OCI-LY3 (cell line): ENCODE data around the gene FMR1NB.

Experiments
- EZH2phosphoT487 ChIP-seq: fragments of 200-600 bp; shearing (Covaris generic); IDR thresholded peaks from 2 replicates; pipeline ENCODE4 v1.6.1; 2018; ENCODE audit warnings: antibody characterized with exemption, mixed run types, low read depth
- TF ChIP-seq, protein P1 (sequence below): fragments of 200-600, 300-600 bp; sonication (generic); IDR thresholded peaks from 2 replicates; pipeline ENCODE4 v1.5.1; 2014; ENCODE audit warnings: antibody characterized with exemption, low read length, low read depth

DNA sequence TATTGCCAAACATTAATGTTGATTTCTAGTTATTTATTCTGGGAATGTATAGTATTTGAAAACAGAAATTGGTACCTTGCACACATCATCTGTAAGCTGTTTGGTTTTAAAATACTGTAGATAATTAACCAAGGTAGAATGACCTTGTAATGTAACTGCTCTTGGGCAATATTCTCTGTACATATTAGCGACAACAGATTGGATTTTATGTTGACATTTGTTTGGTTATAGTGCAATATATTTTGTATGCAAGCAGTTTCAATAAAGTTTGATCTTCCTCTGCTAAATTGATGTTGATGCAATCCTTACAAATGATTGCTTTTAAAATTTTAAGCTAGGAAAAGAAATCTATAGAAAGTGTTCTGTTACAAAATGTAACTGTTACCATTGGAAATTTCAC is 30.8 kb upstream of the FMR1NB start:
- TF ChIP-seq, protein P1, sequence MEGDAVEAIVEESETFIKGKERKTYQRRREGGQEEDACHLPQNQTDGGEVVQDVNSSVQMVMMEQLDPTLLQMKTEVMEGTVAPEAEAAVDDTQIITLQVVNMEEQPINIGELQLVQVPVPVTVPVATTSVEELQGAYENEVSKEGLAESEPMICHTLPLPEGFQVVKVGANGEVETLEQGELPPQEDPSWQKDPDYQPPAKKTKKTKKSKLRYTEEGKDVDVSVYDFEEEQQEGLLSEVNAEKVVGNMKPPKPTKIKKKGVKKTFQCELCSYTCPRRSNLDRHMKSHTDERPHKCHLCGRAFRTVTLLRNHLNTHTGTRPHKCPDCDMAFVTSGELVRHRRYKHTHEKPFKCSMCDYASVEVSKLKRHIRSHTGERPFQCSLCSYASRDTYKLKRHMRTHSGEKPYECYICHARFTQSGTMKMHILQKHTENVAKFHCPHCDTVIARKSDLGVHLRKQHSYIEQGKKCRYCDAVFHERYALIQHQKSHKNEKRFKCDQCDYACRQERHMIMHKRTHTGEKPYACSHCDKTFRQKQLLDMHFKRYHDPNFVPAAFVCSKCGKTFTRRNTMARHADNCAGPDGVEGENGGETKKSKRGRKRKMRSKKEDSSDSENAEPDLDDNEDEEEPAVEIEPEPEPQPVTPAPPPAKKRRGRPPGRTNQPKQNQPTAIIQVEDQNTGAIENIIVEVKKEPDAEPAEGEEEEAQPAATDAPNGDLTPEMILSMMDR, result no peak
- no peak for TF ChIP-seq EZH2phosphoT487
